Right atrium auricular region (tissue), 2 donors: ENCODE data around the gene NAA25. TPM values are rescaled to one million over a fixed set of nuclear protein-coding genes. Genes with fewer than 3 reads are reported as not detected.
"Not testable (repeated sequence)": the region's sequence is repeated elsewhere in the genome, so short reads cannot be mapped to it uniquely, and the experiment has no call there.

Source experiments
- DNase-seq: peaks from one replicate; pipeline ENCODE4 v3.0.0-alpha.2; 2019; ENCODE audit warnings: low spot score
- H3K27ac ChIP-seq, 2 donors: fragments of 200-600 bp; sonication (generic); 1 replicate in 1 of 2; 2 replicates in 1 of 2; pipeline ENCODE4 v1.5.1; 2016 to 2019
- H3K27me3 ChIP-seq, 2 donors: fragments of 200-600 bp; sonication (generic); one replicate each; pipeline versions ENCODE4 v1.5.1 to v1.6.0; 2017 to 2019
- H3K36me3 ChIP-seq: fragments of 200-600 bp; sonication (generic); one replicate; pipeline ENCODE4 v1.5.1; 2016
- H3K4me1 ChIP-seq, 2 donors: fragments of 200-600 bp; sonication (generic); one replicate each; pipeline versions ENCODE4 v1.5.1 to v1.6.0; 2017 to 2019
- H3K4me3 ChIP-seq, 2 donors: fragments of 200-600 bp; sonication (generic); 1 replicate in 1 of 2; 2 replicates in 1 of 2; pipeline ENCODE4 v1.5.1; 2017 to 2019; ENCODE audit warnings: mild to moderate bottlenecking in 1 of 2, moderate library complexity in 1 of 2
- H3K9me3 ChIP-seq, 2 donors: fragments of 200-600 bp; sonication (generic); one replicate each; pipeline ENCODE4 v1.5.1; 2019
- total RNA-seq, 2 donors: library from RNA; depleted of rRNA; stranded (reverse); fragments of >200 nt; gene quantifications; one replicate each; pipeline ENCODE4 v1.1.0, GENCODE V29; 2016
- TF ChIP-seq, protein P1 (sequence below), 2 donors: fragments of 200-600 bp; sonication (generic); IDR thresholded peaks; one replicate each; pipeline ENCODE4 v1.5.1; 2019; ENCODE audit warnings: antibody characterized with exemption in 2 of 2

The NAA25 gene
- total RNA-seq, 2 donors from 2014 or later, result 8.8 to 11.2 TPM

DNA sequence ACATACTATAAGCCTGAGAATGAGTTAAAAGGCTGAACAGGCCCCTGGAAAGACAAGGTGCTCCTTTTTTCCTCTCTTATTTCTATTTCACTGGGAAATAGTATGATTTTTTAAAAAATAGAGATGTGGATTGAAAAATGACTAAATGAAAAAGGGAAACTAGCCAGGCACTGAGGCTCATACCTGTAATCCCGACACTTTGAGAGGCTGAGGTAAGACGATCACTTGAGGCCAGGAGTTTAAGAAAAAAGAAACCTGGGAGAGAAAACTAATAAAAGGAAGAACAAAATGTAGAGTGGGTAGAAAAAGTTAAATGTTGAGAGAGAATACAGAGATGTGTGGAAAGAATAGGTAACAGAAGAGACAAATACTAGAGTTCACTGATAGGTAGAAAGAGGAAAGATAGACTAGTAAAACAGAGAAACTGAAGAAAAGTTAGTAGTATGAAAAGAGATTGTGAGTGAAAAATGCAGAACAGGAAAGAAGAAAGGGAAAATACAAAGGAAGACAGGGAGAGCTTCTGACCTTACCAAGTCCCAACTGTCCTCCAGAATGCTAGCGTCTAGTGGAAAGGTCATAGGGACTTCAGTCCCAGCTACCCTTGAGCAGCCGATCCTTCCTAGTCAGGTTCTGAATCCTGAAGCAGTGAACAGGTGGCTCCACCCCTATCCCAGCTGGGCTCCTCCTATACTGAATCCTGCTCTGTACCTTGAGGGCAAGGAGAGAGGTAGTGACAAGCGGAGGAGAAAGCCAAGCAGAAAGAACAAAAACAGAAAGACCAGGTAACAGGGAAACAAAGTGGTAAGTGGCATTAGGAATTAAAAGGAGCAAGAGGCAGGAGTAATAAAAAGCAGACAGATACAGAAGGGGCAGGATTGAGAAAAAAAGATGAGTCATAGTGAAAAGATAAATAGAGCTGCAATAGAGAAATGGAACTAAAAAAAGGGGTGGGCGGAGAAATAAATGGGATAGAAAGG is 102.9 kb downstream of the NAA25 start:
- H3K27ac ChIP-seq, result peak overlapping the region in 1 of 2 donors; percentile 22
- peaks cover 0 to 2% of the 10 kb centered on the region in 2 donors for H3K4me1 ChIP-seq
- peak overlapping the region in 1 of 2 donors; percentile 30 for H3K4me3 ChIP-seq
- no peaks in the 10 kb centered on the region for H3K27me3 ChIP-seq
- no peaks in the 10 kb centered on the region for H3K9me3 ChIP-seq
- DNase-seq, result no peak
- TF ChIP-seq, protein P1, sequence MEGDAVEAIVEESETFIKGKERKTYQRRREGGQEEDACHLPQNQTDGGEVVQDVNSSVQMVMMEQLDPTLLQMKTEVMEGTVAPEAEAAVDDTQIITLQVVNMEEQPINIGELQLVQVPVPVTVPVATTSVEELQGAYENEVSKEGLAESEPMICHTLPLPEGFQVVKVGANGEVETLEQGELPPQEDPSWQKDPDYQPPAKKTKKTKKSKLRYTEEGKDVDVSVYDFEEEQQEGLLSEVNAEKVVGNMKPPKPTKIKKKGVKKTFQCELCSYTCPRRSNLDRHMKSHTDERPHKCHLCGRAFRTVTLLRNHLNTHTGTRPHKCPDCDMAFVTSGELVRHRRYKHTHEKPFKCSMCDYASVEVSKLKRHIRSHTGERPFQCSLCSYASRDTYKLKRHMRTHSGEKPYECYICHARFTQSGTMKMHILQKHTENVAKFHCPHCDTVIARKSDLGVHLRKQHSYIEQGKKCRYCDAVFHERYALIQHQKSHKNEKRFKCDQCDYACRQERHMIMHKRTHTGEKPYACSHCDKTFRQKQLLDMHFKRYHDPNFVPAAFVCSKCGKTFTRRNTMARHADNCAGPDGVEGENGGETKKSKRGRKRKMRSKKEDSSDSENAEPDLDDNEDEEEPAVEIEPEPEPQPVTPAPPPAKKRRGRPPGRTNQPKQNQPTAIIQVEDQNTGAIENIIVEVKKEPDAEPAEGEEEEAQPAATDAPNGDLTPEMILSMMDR (IDR thresholded peaks at IDR 0.05), result no peak
- H3K36me3 ChIP-seq, result no peaks in the 10 kb centered on the region

DNA sequence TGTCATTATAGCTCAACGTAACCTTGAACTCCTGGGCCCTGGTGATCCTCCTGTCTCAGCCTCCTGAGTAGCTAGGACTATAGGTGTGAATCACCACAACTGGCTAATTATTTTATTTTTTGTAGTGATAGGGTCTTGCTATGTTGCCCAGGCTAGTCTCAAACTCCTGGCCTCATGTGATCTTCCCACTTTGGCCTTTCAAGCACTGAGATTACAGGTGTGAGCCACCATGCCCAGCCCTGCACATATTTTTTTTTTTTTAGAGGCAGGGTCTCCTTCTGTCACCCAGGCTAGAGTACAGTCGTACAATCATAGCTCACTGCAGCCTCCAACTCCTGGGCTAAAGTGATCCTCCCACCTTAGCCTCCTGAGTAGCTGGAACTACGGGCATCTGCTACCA is 104.5 kb downstream of the NAA25 start:
- no peaks in the 10 kb centered on the region for H3K36me3 ChIP-seq
- no peaks in the 10 kb centered on the region for H3K4me1 ChIP-seq
- no peak overlapping the region for H3K4me3 ChIP-seq
- DNase-seq, result no peak
- H3K9me3 ChIP-seq, result no peaks in the 10 kb centered on the region
- TF ChIP-seq, protein P1 (IDR thresholded peaks at IDR 0.05), result no peak
- no peak overlapping the region for H3K27ac ChIP-seq
- H3K27me3 ChIP-seq, result no peaks in the 10 kb centered on the region

DNA sequence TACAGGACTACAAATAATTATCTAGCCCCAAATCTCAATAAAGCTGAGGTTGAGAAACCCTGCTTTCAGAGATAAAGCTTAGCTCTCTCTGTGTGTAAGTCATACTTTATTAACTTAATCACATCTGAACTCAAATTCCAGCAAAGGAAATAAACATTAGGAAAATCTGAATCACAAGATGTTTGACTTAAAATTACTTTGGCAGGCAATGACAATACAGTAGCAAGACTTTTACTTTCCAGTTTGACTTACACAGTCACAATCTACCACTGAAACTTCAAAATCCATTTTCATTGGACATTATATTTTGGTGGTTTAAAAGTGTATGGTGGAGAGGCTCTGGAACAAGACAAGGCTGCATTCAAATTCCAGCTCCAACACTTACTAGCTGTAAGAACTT is 107.0 kb downstream of the NAA25 start:
- Histone ChIP-seq H3K4me3 (no peak overlapping the region), H3K9me3 (no peaks in the 10 kb centered on the region), H3K27me3 (no peaks in the 10 kb centered on the region), H3K36me3 (no peaks in the 10 kb centered on the region), H3K27ac (no peak overlapping the region), H3K4me1 (no peaks in the 10 kb centered on the region)
- TF ChIP-seq, protein P1 (IDR thresholded peaks at IDR 0.05), result no peak
- DNase-seq, result no peak

DNA sequence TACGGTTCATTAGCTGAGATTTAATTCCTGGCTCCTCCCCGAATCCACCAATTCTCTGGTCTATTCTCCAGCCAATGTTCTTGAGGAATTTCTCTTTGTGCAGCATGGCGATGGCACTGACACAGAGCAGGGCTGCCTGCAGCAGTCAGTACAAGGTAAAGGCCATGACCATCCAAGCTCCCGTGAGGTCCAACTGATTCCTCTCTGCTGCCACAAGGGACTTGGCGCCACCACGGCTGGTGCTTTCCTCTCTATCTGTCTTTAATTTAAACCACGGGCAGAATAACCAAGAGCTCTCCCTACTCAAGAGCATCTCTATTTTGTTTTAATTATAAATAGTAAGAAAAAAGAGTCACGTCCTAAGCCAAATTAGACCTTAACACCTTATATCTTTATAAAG is 107.8 kb downstream of the NAA25 start:
- Histone ChIP-seq H3K4me3 (no peak overlapping the region), H3K36me3 (no peaks in the 10 kb centered on the region), H3K9me3 (no peaks in the 10 kb centered on the region), H3K27ac (no peak overlapping the region), H3K27me3 (no peaks in the 10 kb centered on the region), H3K4me1 (no peaks in the 10 kb centered on the region)
- TF ChIP-seq, protein P1 (IDR thresholded peaks at IDR 0.05), result no peak
- DNase-seq, result no peak

DNA sequence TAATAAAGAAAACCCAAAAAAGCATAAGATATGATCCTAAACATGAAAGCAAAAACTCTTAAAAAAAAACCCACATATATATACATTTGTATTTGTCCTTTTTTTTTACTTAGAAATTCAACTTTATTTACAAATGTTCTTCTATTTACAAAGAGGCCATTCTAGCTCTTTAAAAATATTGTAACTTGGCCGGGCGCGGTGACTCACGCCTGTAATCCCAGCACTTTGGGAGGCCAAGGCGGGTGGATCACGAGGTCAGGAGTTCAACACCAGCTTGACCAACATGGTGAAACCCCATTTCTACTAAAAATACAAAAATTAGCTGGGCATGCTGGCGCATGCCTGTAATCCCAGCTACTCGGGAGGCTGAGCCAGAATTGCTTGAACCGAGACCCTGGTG is 109.5 kb downstream of the NAA25 start:
- H3K4me1 ChIP-seq, H3K27me3 ChIP-seq, H3K9me3 ChIP-seq, H3K36me3 ChIP-seq, H3K27ac ChIP-seq, DNase-seq, H3K4me3 ChIP-seq: not testable (repeated sequence)

DNA sequence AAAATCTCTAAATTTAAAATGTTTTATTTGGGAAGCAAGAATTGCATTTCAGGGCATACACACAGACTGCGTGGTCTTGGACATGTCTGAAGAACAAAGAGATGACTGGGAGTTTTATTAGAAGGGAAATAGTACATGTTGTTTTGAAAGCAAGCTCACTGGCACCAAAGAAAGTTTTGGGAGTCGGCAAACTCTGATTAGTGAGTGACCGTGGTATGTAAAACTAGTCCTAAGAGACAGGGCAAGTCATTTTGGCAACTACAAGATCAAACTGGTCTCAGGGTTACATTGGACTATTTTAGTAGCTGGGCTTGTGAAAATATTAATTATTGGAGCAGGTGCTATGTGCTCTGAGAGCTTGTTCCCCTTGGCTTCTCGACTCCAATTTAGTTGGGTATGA is 110.6 kb downstream of the NAA25 start:
- Histone ChIP-seq H3K4me3 (no peak overlapping the region), H3K9me3 (no peaks in the 10 kb centered on the region), H3K27me3 (no peaks in the 10 kb centered on the region), H3K27ac (no peak overlapping the region), H3K36me3 (no peaks in the 10 kb centered on the region), H3K4me1 (no peaks in the 10 kb centered on the region)
- no peak for DNase-seq
- TF ChIP-seq, protein P1 (IDR thresholded peaks at IDR 0.05), result no peak
